GM10248 (cell line): ENCODE results near the gene LLGL1.

Experiments used
- CTCF ChIA-PET: fragments of 300-600 bp; sonication (Branson Sonifier 250); formaldehyde crosslinking; extraction: SDS; loops from one replicate; lab custom pipeline; 2021; ENCODE audit warnings: antibody characterized with exemption; lab: Yijun Ruan, JAX
- POLR2A ChIA-PET: fragments of 350-650 bp; sonication (Branson Sonifier 250); formaldehyde crosslinking; extraction: SDS; loops from one replicate; lab custom pipeline; 2020; ENCODE audit warnings: antibody characterized with exemption; lab: Yijun Ruan, JAX
- DNase-seq: peaks from one replicate; pipeline ENCODE4 v3.0.0; 2012; ENCODE audit errors: extremely low spot score
- CTCF ChIP-seq: IDR thresholded peaks from 2 replicates; pipeline ENCODE4 v1.5.1; 2012; ENCODE audit warnings: mild to moderate bottlenecking, low read depth; ENCODE audit errors: extremely low read depth, missing control alignments, control extremely low read depth

Gene LLGL1

GRCh38 chr17:18246109-18246725, 20.8 kb downstream of the LLGL1 start:
- CTCF ChIA-PET, result no interaction called here
- POLR2A ChIA-PET, result no interaction called here
- no peak for DNase-seq
- no peak for TF ChIP-seq CTCF

GRCh38 chr17:18246880-18247612, 21.6 kb downstream of the LLGL1 start:
- POLR2A ChIA-PET, result no interaction called here
- no peak for TF ChIP-seq CTCF
- CTCF ChIA-PET, result interaction anchor here (0.6 to 2.9 kb wide), 11 partner anchors 9 to 437 kb away, joined by 3 to 27 read pairs (median 4); partner anchors contain the start of genes FLII and MIEF2
- no peak for DNase-seq

DNA sequence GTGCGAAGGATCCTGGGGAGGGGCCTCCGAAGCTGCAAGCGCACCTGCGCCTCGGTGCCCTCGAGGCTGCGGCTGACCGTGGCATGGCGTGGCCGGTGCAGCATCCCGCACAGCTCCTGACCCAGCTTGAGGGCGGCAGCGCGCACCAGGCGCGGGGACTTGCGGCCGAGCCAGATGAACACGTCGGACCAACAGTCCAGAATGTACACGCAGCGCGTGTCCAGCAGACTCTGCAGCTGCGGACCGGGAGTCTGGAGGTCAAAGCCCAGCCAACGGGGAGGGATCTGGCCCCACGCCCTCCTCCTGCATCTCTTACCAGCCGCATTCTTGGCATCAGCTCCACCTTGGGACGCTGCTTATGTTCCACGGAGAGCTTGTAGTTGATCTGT, 22.2 kb downstream of the LLGL1 start:
- ChIA-PET CTCF (interaction anchor here (0.6 to 2.9 kb wide), 12 partner anchors 9 to 436 kb away, joined by 3 to 27 read pairs (median 4); partner anchors contain the start of genes FLII and MIEF2), POLR2A (no interaction called here)
- no peak for DNase-seq
- no peak for TF ChIP-seq CTCF

- DNase-seq, result peak; percentile 89
- ChIA-PET CTCF (interaction anchor here (1.0 to 2.9 kb wide), 12 partner anchors 8 to 60 kb away, joined by 3 to 27 read pairs (median 4); partner anchors contain the start of genes FLII and MIEF2), POLR2A (no interaction called here)
- TF ChIP-seq CTCF, result peak; percentile 77
Measured at GRCh38 chr17:18248300-18248731, 22.9 kb downstream of the LLGL1 start.

DNA sequence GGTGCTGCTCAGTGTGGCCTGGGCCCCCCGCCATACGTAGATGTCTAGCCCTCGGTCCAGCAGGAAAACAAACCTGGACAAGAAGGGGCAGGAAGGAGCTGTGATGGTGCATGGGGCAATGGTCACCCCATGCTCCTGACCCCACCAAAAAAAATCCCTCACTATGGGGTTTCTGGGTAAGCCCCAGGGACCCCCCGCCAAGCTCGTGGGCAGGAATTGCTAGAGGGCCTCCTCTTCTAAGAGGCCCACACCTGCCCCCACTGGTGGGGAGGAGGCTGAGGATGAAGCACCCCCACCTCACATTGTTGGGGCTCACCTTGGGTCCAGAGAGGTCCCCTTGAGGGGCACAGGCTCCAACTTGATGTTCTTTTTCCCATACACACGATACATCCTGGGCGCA, 23.4 kb downstream of the LLGL1 start:
- ChIA-PET POLR2A (no interaction called here), CTCF (interaction anchor here (0.6 to 2.9 kb wide), 12 partner anchors 9 to 59 kb away, joined by 3 to 27 read pairs (median 4); partner anchors contain the start of genes FLII and MIEF2)
- DNase-seq, result no peak
- TF ChIP-seq CTCF, result no peak

DNA sequence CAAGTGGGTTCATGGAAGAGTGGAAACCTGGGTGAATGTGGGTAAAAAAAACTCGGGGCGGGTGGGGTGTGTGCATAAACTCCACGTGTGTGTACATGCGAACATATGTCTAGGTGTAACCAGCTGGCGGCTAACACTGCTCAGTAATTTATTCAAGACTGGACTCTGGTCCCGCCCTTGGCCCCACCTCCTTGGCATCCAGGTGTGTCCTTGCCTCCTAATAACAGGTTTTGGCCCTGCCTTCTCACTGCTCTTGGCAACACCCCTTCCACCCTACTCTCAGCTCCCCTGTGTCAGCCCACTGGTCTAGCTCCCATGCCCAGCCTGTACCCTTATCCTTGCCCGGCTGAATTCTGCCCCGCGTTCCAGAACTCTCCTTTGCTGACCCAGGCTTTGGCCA, 24.8 kb downstream of the LLGL1 start:
- no peak for DNase-seq
- ChIA-PET POLR2A (no interaction called here), CTCF (interaction anchor here (1.1 kb wide), 1 partner anchor 23 kb away, joined by 3 read pairs; no protein-coding TSS in a partner anchor)
- TF ChIP-seq CTCF, result no peak
